Retinal pigment epithelial cell (primary cell): ENCODE measurements around the gene KEAP1.

Experiments
- DNase-seq: peaks from one replicate; pipeline ENCODE4 v3.0.0-alpha.2; 2010; ENCODE audit warnings: low read depth
- H3K4me3 ChIP-seq: 2 replicates; pipeline ENCODE4 v1.5.1; 2011; ENCODE audit warnings: mild to moderate bottlenecking, low read length, control low read depth, moderate library complexity
- TF ChIP-seq, protein P1 (sequence below): conservative IDR thresholded peaks from 2 replicates; pipeline ENCODE4 v1.5.1; 2011; ENCODE audit warnings: low read depth, low read length, control low read depth, inconsistent platforms

Gene KEAP1

DNA sequence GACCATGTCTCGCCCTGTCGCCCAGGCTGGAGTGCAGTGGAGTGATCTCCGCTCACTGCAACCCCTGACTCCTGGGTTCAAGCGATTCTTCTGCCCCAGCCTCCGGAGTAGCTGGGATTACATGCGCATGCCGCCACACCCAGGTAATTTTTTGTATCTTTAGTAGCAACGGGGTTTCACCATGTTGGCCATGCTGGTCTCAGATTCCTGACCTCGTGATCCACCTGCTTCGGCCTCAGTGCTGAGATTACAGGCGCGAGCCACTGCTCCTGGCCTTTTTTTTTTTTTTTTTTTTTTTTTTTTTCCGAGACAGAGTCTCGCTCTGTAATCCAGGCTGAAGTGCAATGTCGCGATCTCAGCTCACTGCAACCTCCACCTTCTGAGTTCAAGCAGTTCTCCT is 4.9 kb upstream of the KEAP1 start:
- TF ChIP-seq, protein P1, sequence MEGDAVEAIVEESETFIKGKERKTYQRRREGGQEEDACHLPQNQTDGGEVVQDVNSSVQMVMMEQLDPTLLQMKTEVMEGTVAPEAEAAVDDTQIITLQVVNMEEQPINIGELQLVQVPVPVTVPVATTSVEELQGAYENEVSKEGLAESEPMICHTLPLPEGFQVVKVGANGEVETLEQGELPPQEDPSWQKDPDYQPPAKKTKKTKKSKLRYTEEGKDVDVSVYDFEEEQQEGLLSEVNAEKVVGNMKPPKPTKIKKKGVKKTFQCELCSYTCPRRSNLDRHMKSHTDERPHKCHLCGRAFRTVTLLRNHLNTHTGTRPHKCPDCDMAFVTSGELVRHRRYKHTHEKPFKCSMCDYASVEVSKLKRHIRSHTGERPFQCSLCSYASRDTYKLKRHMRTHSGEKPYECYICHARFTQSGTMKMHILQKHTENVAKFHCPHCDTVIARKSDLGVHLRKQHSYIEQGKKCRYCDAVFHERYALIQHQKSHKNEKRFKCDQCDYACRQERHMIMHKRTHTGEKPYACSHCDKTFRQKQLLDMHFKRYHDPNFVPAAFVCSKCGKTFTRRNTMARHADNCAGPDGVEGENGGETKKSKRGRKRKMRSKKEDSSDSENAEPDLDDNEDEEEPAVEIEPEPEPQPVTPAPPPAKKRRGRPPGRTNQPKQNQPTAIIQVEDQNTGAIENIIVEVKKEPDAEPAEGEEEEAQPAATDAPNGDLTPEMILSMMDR, result no peak
- no peak overlapping the region for H3K4me3 ChIP-seq
- DNase-seq, result no peak

DNA sequence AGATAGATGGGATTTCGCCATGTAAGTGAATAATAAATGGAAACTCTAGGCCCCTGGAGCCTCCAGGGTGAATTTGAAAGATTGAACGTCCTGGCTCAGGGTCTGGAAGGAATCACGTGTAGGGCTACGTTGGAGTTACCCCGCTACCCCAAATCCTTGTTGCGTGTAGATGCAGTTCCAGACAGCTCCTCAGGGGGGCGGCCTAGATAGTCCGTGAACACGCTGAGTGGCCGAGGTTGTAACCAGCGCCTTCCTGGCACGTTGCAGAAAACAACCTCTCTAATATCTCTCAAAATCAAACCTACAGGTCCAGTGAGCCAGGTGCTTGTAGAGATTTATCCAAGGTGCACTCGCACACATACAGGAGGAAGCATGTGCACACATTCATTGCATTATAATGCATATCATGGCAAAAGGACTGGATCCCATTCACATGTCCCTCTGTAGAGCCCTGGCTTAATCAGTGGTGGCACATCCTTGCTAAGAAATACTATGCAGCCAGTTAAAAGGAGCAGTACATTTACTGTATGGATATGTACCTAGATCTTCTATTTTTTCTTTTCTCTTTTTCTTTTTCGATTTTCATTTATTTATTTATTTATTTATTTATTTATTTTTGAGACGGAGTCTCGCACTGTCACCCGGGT is 2.5 kb upstream of the KEAP1 start:
- H3K4me3 ChIP-seq, result no peak overlapping the region
- no peak for DNase-seq
- TF ChIP-seq, protein P1, result peak; percentile 86

- TF ChIP-seq, protein P1, result no peak
- peak overlapping the region; percentile 81 for H3K4me3 ChIP-seq
- DNase-seq, result peak; percentile 60
These were observed 593 bp downstream of the KEAP1 start for GRCh38 chr19:10502524-10503001.

GRCh38 chr19:10501971-10502523 is 1.1 kb downstream of the KEAP1 start:
- peak overlapping the region; percentile 81 for H3K4me3 ChIP-seq
- DNase-seq, result no peak
- TF ChIP-seq, protein P1, result peak; percentile 0

GRCh38 chr19:10500247-10500592 is 2.9 kb downstream of the KEAP1 start:
- TF ChIP-seq, protein P1, result no peak
- no peak overlapping the region for H3K4me3 ChIP-seq

GRCh38 chr19:10499550-10500246 is 3.5 kb downstream of the KEAP1 start:
- DNase-seq, result no peak
- TF ChIP-seq, protein P1, result no peak
- H3K4me3 ChIP-seq, result no peak overlapping the region

More at GRCh38 chr19:10500247-10500592, 2.9 kb downstream of the KEAP1 start:
- no peak for DNase-seq
